ENCODE measurements around the gene MKS1.

DNA sequence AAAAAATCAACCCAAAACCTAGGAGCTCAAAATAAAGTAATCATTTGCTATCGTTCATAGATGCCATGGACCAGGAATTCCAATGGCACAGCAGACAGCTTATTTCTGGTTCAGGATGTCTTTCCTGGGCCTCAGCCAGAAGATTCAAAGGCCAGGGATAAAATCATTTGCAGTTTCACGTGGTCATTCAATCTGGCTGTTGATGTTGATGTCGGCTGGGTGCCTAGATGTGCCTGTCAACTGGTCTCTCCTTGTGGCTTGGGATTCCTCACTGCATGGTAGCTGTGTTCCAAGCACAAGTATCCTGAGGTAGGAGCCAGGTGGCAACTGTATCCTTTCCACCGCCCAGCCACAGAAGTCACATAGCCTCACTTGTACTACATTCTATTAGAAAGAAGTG lies 37.3 kb downstream of the MKS1 start:
- TF ChIP-seq, protein P1, sequence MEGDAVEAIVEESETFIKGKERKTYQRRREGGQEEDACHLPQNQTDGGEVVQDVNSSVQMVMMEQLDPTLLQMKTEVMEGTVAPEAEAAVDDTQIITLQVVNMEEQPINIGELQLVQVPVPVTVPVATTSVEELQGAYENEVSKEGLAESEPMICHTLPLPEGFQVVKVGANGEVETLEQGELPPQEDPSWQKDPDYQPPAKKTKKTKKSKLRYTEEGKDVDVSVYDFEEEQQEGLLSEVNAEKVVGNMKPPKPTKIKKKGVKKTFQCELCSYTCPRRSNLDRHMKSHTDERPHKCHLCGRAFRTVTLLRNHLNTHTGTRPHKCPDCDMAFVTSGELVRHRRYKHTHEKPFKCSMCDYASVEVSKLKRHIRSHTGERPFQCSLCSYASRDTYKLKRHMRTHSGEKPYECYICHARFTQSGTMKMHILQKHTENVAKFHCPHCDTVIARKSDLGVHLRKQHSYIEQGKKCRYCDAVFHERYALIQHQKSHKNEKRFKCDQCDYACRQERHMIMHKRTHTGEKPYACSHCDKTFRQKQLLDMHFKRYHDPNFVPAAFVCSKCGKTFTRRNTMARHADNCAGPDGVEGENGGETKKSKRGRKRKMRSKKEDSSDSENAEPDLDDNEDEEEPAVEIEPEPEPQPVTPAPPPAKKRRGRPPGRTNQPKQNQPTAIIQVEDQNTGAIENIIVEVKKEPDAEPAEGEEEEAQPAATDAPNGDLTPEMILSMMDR (tag by site-specific recombination; IDR thresholded peaks at IDR 0.05): no peak
- TF ChIP-seq ZFHX2 (tag by site-specific recombination; conservative IDR thresholded peaks at IDR 0.05) (no peak), ZNF112 (tag by site-specific recombination; IDR thresholded peaks at IDR 0.05) (no peak), MEIS1 (CRISPR knock-in tag; IDR thresholded peaks at IDR 0.05; ENCODE audit: borderline replicate concordance) (no peak), ZNF426 (tag by site-specific recombination; IDR thresholded peaks at IDR 0.05) (no peak), ZNF830 (tag by site-specific recombination; IDR thresholded peaks at IDR 0.05; ENCODE audit: low read depth) (no peak), ZNF843 (tag by site-specific recombination; IDR thresholded peaks at IDR 0.05) (no peak), GLIS1 (tag by site-specific recombination; IDR thresholded peaks at IDR 0.05) (no peak), ZFP41 (tag by site-specific recombination; IDR thresholded peaks at IDR 0.05; ENCODE audit: borderline replicate concordance) (no peak), ZNF302 (tag by site-specific recombination; IDR thresholded peaks at IDR 0.05; ENCODE audit: low read depth) (no peak)
- TF ChIP-seq, protein P2, sequence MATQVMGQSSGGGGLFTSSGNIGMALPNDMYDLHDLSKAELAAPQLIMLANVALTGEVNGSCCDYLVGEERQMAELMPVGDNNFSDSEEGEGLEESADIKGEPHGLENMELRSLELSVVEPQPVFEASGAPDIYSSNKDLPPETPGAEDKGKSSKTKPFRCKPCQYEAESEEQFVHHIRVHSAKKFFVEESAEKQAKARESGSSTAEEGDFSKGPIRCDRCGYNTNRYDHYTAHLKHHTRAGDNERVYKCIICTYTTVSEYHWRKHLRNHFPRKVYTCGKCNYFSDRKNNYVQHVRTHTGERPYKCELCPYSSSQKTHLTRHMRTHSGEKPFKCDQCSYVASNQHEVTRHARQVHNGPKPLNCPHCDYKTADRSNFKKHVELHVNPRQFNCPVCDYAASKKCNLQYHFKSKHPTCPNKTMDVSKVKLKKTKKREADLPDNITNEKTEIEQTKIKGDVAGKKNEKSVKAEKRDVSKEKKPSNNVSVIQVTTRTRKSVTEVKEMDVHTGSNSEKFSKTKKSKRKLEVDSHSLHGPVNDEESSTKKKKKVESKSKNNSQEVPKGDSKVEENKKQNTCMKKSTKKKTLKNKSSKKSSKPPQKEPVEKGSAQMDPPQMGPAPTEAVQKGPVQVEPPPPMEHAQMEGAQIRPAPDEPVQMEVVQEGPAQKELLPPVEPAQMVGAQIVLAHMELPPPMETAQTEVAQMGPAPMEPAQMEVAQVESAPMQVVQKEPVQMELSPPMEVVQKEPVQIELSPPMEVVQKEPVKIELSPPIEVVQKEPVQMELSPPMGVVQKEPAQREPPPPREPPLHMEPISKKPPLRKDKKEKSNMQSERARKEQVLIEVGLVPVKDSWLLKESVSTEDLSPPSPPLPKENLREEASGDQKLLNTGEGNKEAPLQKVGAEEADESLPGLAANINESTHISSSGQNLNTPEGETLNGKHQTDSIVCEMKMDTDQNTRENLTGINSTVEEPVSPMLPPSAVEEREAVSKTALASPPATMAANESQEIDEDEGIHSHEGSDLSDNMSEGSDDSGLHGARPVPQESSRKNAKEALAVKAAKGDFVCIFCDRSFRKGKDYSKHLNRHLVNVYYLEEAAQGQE (tag by site-specific recombination; IDR thresholded peaks at IDR 0.05): no peak
- TF ChIP-seq, protein P3, sequence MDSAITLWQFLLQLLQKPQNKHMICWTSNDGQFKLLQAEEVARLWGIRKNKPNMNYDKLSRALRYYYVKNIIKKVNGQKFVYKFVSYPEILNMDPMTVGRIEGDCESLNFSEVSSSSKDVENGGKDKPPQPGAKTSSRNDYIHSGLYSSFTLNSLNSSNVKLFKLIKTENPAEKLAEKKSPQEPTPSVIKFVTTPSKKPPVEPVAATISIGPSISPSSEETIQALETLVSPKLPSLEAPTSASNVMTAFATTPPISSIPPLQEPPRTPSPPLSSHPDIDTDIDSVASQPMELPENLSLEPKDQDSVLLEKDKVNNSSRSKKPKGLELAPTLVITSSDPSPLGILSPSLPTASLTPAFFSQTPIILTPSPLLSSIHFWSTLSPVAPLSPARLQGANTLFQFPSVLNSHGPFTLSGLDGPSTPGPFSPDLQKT (IDR thresholded peaks at IDR 0.05; ENCODE audit: borderline replicate concordance, low read depth, low read length): no peak
- TF ChIP-seq, protein P4, sequence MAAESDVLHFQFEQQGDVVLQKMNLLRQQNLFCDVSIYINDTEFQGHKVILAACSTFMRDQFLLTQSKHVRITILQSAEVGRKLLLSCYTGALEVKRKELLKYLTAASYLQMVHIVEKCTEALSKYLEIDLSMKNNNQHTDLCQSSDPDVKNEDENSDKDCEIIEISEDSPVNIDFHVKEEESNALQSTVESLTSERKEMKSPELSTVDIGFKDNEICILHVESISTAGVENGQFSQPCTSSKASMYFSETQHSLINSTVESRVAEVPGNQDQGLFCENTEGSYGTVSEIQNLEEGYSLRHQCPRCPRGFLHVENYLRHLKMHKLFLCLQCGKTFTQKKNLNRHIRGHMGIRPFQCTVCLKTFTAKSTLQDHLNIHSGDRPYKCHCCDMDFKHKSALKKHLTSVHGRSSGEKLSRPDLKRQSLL (tag by site-specific recombination; IDR thresholded peaks at IDR 0.05): no peak

Data from HEK293 (cell line).